GM12878 (cell line): ENCODE results near the gene RNU6-1. TPM values are rescaled to one million over a fixed set of nuclear protein-coding genes. Genes with fewer than 3 reads are reported as not detected.

Experiments
- ATAC-seq: fragments of 200-7000 bp; cut with Tn5 transposase; 3 replicates; pipeline ENCODE4 v1.9.1; 2020; ENCODE audit warnings: mild to moderate bottlenecking, moderate library complexity
- BruUV-seq: library from RNA; stranded (reverse); fragments of 400-500 nt; replicated peaks from 2 replicates; lab custom pipeline; 2021; lab: Mats Ljungman, UMichigan
- CTCF ChIA-PET: fragments of 300-600 bp; sonication (Branson Sonifier 250); formaldehyde crosslinking; extraction: SDS; loops from one replicate; lab custom pipeline; 2021; ENCODE audit warnings: inconsistent platforms; lab: Yijun Ruan, JAX
- POLR2A ChIA-PET: fragments of 350-600 bp; formaldehyde crosslinking; extraction: SDS; loops from one replicate; lab custom pipeline; 2021; ENCODE audit warnings: inconsistent platforms; lab: Charles Lee
- RAD21 ChIA-PET: fragments of 300-600 bp; sonication (Branson Sonifier 250); formaldehyde crosslinking; loops from one replicate; lab custom pipeline; 2023; ENCODE audit warnings: antibody characterized with exemption; ENCODE audit not compliant: unreplicated experiment; lab: Charles Lee
- SMC1A ChIA-PET: fragments of 300-600 bp; sonication (Branson Sonifier 250); formaldehyde crosslinking; loops from one replicate; lab custom pipeline; 2023; ENCODE audit not compliant: unreplicated experiment, uncharacterized antibody; lab: Charles Lee
- DNase-seq: peaks from one replicate; pipeline ENCODE4 v3.0.0-alpha.2; 2011; ENCODE audit warnings: low read depth, low spot score
- FAIRE-seq: peaks from 3 replicates; lab custom pipeline; 2011; peaks lifted over from hg19 to GRCh38; lab: Jason Lieb, UNC
- H2AFZ ChIP-seq: 2 replicates; pipeline ENCODE4 v1.6.0; 2011; ENCODE audit warnings: low read depth, low read length, control low read depth; ENCODE audit not compliant: control insufficient read depth
- H3K27ac ChIP-seq: 2 replicates; pipeline ENCODE4 v1.5.1; 2011; ENCODE audit warnings: control low read depth; ENCODE audit not compliant: control insufficient read depth, insufficient read depth
- H3K27me3 ChIP-seq, 2 experiments: replicated peaks in 1 of 2; 2 replicates each; pipeline versions ENCODE4 v1.6.0 to v1.6.1; 2011; ENCODE audit warnings: low read length in 1 of 2; ENCODE audit not compliant: control insufficient read depth in 2 of 2, insufficient read depth in 2 of 2
- H3K36me3 ChIP-seq, 2 experiments: 2 replicates each; pipeline ENCODE4 v1.5.1; 2011; ENCODE audit warnings: low read length in 1 of 2; ENCODE audit not compliant: control insufficient read depth in 2 of 2, insufficient read depth in 2 of 2
- H3K4me1 ChIP-seq: 2 replicates; pipeline ENCODE4 v1.6.1; 2011; ENCODE audit warnings: mild to moderate bottlenecking, low read length, moderate library complexity, mixed read lengths; ENCODE audit not compliant: control insufficient read depth, insufficient read depth
- H3K4me2 ChIP-seq: 2 replicates; pipeline ENCODE4 v1.6.0; 2011; ENCODE audit warnings: control low read depth; ENCODE audit not compliant: control insufficient read depth, insufficient read depth
- H3K4me3 ChIP-seq: fragments of 200-600 bp; sonication (generic); 2 replicates; pipeline ENCODE4 v1.5.1; 2016
- H3K79me2 ChIP-seq: 2 replicates; pipeline ENCODE4 v1.6.0; 2011; ENCODE audit warnings: low read length; ENCODE audit not compliant: control insufficient read depth, insufficient read depth
- H3K9ac ChIP-seq: 2 replicates; pipeline ENCODE4 v1.8.0; 2011; ENCODE audit warnings: low read length, control low read depth, mixed read lengths; ENCODE audit not compliant: control insufficient read depth, insufficient read depth
- H3K9me3 ChIP-seq: replicated peaks from 3 replicates; pipeline ENCODE4 v1.5.1; 2011; ENCODE audit warnings: mild to moderate bottlenecking, low read length; ENCODE audit not compliant: control insufficient read depth, insufficient read depth
- H4K20me1 ChIP-seq: 2 replicates; pipeline ENCODE4 v1.6.0; 2011; ENCODE audit not compliant: control insufficient read depth, insufficient read depth
- HDGF ChIP-seq: fragments of 450-650 bp; IDR thresholded peaks from 2 replicates; pipeline ENCODE4 v1.6.1; 2016; ENCODE audit warnings: antibody characterized with exemption
- MYC ChIP-seq: IDR thresholded peaks from 2 replicates; pipeline ENCODE4 v1.6.1; 2011; ENCODE audit warnings: mild to moderate bottlenecking, low read length, moderate library complexity, inconsistent platforms; ENCODE audit not compliant: insufficient read depth, insufficient replicate concordance, insufficient read length, severe bottlenecking
- NR2F1 ChIP-seq: fragments of 450-650 bp; conservative IDR thresholded peaks from 2 replicates; pipeline ENCODE4 v1.6.1; 2017; ENCODE audit warnings: mild to moderate bottlenecking
- PKNOX1 ChIP-seq: fragments of 450-650 bp; IDR thresholded peaks from 2 replicates; pipeline ENCODE4 v1.6.1; 2016; ENCODE audit warnings: mild to moderate bottlenecking
- RELA ChIP-seq: fragments of 450-650 bp; IDR thresholded peaks from 2 replicates; pipeline ENCODE4 v1.8.0; 2014; ENCODE audit warnings: borderline replicate concordance; ENCODE audit not compliant: partially characterized antibody
- SUZ12 ChIP-seq: fragments of 200-600 bp; sonication (generic); IDR thresholded peaks from one replicate; pipeline ENCODE4 v1.6.1; 2018; ENCODE audit warnings: antibody characterized with exemption, mild to moderate bottlenecking; ENCODE audit not compliant: unreplicated experiment
- TAF1 ChIP-seq: IDR thresholded peaks from 2 replicates; pipeline ENCODE4 v1.6.1; 2011; ENCODE audit warnings: mild to moderate bottlenecking, low read depth, low read length, borderline replicate concordance
- ZZZ3 ChIP-seq: IDR thresholded peaks from 2 replicates; pipeline ENCODE4 v1.6.1; 2011; ENCODE audit warnings: low read depth; ENCODE audit not compliant: control insufficient read depth, insufficient read length
- WGBS: methylation state at CpG from one replicate; pipeline ENCODE4 v1.1.6; 2016; ENCODE audit warnings: low lambda C conversion rate; ENCODE audit not compliant: insufficient replicate concordance, insufficient coverage; ENCODE audit errors: missing lambda C conversion rate; 5-methylcytosine and 5-hydroxymethylcytosine counted together
- in situ Hi-C: fragments of 300-500 bp; cut with MboI; formaldehyde crosslinking; loops from 9 replicates; pipeline ENCODE4 v1.14.3; 2018; ENCODE audit warnings: mixed read lengths
- intact Hi-C: fragments of 100-400 bp; cut with micrococcal nuclease; formaldehyde crosslinking; loops from one replicate; pipeline ENCODE4 v1.14.2; 2022; ENCODE audit not compliant: unreplicated experiment
- polyA plus RNA-seq, 11 experiments: library from polyadenylated mRNA; depleted of rRNA in 4 of 11; unstranded in 6 of 11; stranded (reverse) in 5 of 11; fragments of >200 nt; fragmentation: Nextera tagmentation in 4 of 11; fragmentation: Illumina TruSeq in 1 of 11; extraction: Ambion mirVana in 4 of 11; extraction: Trizol in 1 of 11; gene quantifications; 1 replicate in 1 of 11; 2 replicates in 10 of 11; pipeline versions ENCODE4 v1.2.1 to v1.2.3, GENCODE V29; 2011 to 2016; ENCODE audit warnings: inconsistent platforms in 2 of 11, missing spikeins in 2 of 11, low read depth in 1 of 11
- total RNA-seq, 4 experiments: library from RNA; depleted of rRNA in 3 of 4; stranded (reverse); fragments of >200 nt in 3 of 4; fragmentation: Illumina TruSeq in 1 of 4; extraction: Trizol in 1 of 4; gene quantifications; 2 replicates each; pipeline versions ENCODE4 v1.2.1 to v1.2.3, GENCODE V29; 2013 to 2021
- TF ChIP-seq, protein P1 (sequence below): fragments of 450-650 bp; IDR thresholded peaks from 2 replicates; pipeline ENCODE4 v1.6.1; 2018; ENCODE audit warnings: borderline replicate concordance, mild to moderate bottlenecking; ENCODE audit not compliant: partially characterized antibody

The RNU6-1 gene
- total and polyA plus RNA-seq, 10 of the 15 experiments (the other 5 are each of a cell fraction or from before 2014, with no cell fraction given) = not detected

GRCh38 chr15:67828278-67828968, 11.4 kb downstream of the RNU6-1 start:
- 52% methylated on average over 31 of the region's 40 CpGs for WGBS
- Histone ChIP-seq H3K9ac (no peak overlapping the region), H3K27me3 (peaks cover 26 to 42% of the 10 kb centered on the region in 2 experiments), H2AFZ (no peak overlapping the region), H3K4me1 (no peaks in the 10 kb centered on the region), H3K4me2 (no peak overlapping the region), H3K9me3 (peaks cover 7% of the 10 kb centered on the region; the same call in 1 of the 3 replicates), H4K20me1 (no peaks in the 10 kb centered on the region), H3K36me3 (no peaks in the 10 kb centered on the region), H3K4me3 (no peak overlapping the region), H3K27ac (no peak overlapping the region), H3K79me2 (no peaks in the 10 kb centered on the region)
- in situ Hi-C loops = no loop called here
- ATAC-seq (no peak), FAIRE-seq (no peak), DNase-seq (no peak)
- ChIA-PET SMC1A (no interaction called here), RAD21 (no interaction called here), POLR2A (no interaction called here), CTCF (interaction anchor here (0.6 kb wide), 1 partner anchor 332 kb away, joined by 3 read pairs; no protein-coding TSS in a partner anchor)
- intact Hi-C loops = no loop called here
- no TSS peak for BruUV-seq
- TF ChIP-seq ZZZ3 = no peak
- TF ChIP-seq TAF1 = no peak
- TF ChIP-seq RELA = no peak
- TF ChIP-seq SUZ12 = no peak
- no peak for TF ChIP-seq NR2F1
- TF ChIP-seq HDGF = no peak
- TF ChIP-seq MYC = no peak
- no peak for TF ChIP-seq PKNOX1
- TF ChIP-seq, protein P1, sequence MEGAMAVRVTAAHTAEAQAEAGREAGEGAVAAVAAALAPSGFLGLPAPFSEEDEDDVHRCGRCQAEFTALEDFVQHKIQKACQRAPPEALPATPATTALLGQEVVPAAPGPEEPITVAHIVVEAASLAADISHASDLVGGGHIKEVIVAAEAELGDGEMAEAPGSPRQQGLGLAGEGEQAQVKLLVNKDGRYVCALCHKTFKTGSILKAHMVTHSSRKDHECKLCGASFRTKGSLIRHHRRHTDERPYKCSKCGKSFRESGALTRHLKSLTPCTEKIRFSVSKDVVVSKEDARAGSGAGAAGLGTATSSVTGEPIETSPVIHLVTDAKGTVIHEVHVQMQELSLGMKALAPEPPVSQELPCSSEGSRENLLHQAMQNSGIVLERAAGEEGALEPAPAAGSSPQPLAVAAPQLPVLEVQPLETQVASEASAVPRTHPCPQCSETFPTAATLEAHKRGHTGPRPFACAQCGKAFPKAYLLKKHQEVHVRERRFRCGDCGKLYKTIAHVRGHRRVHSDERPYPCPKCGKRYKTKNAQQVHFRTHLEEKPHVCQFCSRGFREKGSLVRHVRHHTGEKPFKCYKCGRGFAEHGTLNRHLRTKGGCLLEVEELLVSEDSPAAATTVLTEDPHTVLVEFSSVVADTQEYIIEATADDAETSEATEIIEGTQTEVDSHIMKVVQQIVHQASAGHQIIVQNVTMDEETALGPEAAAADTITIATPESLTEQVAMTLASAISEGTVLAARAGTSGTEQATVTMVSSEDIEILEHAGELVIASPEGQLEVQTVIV = no peak
